Ishikawa (cell line): ENCODE measurements around the gene KCNT1.

Source experiments
- CEBPB ChIP-seq: IDR thresholded peaks from 2 replicates; pipeline ENCODE4 v1.6.1; 2012
- CREB1 ChIP-seq: IDR thresholded peaks from 2 replicates; pipeline ENCODE4 v1.6.1; 2012; ENCODE audit warnings: low read depth
- EGR1 ChIP-seq: IDR thresholded peaks from 2 replicates; pipeline ENCODE4 v1.6.1; 2012
- EP300 ChIP-seq: IDR thresholded peaks from 2 replicates; pipeline ENCODE4 v1.6.1; 2012; ENCODE audit warnings: borderline replicate concordance
- FOXM1 ChIP-seq: IDR thresholded peaks from 2 replicates; pipeline ENCODE4 v1.6.1; 2012; ENCODE audit warnings: low read depth, borderline replicate concordance
- MAX ChIP-seq: IDR thresholded peaks from 2 replicates; pipeline ENCODE4 v1.6.1; 2012
- NFIC ChIP-seq: IDR thresholded peaks from 2 replicates; pipeline ENCODE4 v1.6.1; 2012
- RAD21 ChIP-seq: IDR thresholded peaks from 2 replicates; pipeline ENCODE4 v1.6.1; 2012; ENCODE audit warnings: low read depth
- REST ChIP-seq: IDR thresholded peaks from 2 replicates; pipeline ENCODE4 v1.6.1; 2012; ENCODE audit warnings: low read depth, mild to moderate bottlenecking
- TAF1 ChIP-seq: IDR thresholded peaks from 2 replicates; pipeline ENCODE4 v1.6.1; 2012; ENCODE audit warnings: low read depth, mild to moderate bottlenecking
- TCF12 ChIP-seq: IDR thresholded peaks from 2 replicates; pipeline ENCODE4 v1.6.1; 2012; ENCODE audit warnings: low read depth
- TEAD4 ChIP-seq: IDR thresholded peaks from 2 replicates; pipeline ENCODE4 v1.6.1; 2012
- USF1 ChIP-seq: IDR thresholded peaks from 2 replicates; pipeline ENCODE4 v1.6.1; 2012
- YY1 ChIP-seq: IDR thresholded peaks from 2 replicates; pipeline ENCODE4 v1.6.1; 2012; ENCODE audit warnings: low read depth
- ZBTB7A ChIP-seq: IDR thresholded peaks from 2 replicates; pipeline ENCODE4 v1.6.1; 2012; ENCODE audit warnings: low read depth

Gene KCNT1

GRCh38 chr9:135758870-135759269 lies 56.9 kb downstream of the KCNT1 start:
- TF ChIP-seq USF1 (no peak), CEBPB (no peak), ZBTB7A (no peak), MAX (no peak), EGR1 (no peak), TCF12 (no peak), YY1 (no peak), REST (no peak), FOXM1 (no peak), EP300 (no peak), RAD21 (no peak), CREB1 (no peak), TEAD4 (no peak), NFIC (no peak), TAF1 (no peak)

GRCh38 chr9:135759676-135760300 lies 57.8 kb downstream of the KCNT1 start:
- TF ChIP-seq TEAD4, result no peak
- no peak for TF ChIP-seq YY1
- TF ChIP-seq CREB1, result no peak
- TF ChIP-seq NFIC, result no peak
- no peak for TF ChIP-seq EP300

- TF ChIP-seq YY1 (no peak), CEBPB (no peak), ZBTB7A (no peak), EGR1 (no peak), TCF12 (no peak), REST (no peak), NFIC (no peak), MAX (no peak)
Measured at GRCh38 chr9:135760465-135760864, 58.5 kb downstream of the KCNT1 start.

GRCh38 chr9:135761150-135761844 lies 59.3 kb downstream of the KCNT1 start:
- TF ChIP-seq USF1 (no peak), FOXM1 (no peak), CREB1 (no peak), EP300 (no peak), RAD21 (no peak), TCF12 (no peak), CEBPB (no peak), TAF1 (no peak), YY1 (no peak), NFIC (no peak), TEAD4 (no peak), REST (no peak), MAX (no peak), EGR1 (no peak), ZBTB7A (no peak)
